ENCODE measurements around the gene BARX2.

- TF ChIP-seq CTCF (IDR thresholded peaks at IDR 0.05; ENCODE audit: insufficient read depth, low read length, poor library complexity, severe bottlenecking), result no peak
- no peak for TF ChIP-seq EZH2phosphoT487 (conservative IDR thresholded peaks at IDR 0.05; ENCODE audit: low read length)
Observed at GRCh38 chr11:129385801-129386200, 10.2 kb downstream of the BARX2 start.

Data from SU-DHL-6 (cell line).